NCI-H2227 treated with DMSO at 0.1 percent for 48 hours (cell line): ENCODE data around the gene MTMR1.

Experiments used
- DNase-seq: peaks from one replicate; lab custom pipeline; 2025; lab: John Stamatoyannopoulos, UW

MTMR1 gene

DNA sequence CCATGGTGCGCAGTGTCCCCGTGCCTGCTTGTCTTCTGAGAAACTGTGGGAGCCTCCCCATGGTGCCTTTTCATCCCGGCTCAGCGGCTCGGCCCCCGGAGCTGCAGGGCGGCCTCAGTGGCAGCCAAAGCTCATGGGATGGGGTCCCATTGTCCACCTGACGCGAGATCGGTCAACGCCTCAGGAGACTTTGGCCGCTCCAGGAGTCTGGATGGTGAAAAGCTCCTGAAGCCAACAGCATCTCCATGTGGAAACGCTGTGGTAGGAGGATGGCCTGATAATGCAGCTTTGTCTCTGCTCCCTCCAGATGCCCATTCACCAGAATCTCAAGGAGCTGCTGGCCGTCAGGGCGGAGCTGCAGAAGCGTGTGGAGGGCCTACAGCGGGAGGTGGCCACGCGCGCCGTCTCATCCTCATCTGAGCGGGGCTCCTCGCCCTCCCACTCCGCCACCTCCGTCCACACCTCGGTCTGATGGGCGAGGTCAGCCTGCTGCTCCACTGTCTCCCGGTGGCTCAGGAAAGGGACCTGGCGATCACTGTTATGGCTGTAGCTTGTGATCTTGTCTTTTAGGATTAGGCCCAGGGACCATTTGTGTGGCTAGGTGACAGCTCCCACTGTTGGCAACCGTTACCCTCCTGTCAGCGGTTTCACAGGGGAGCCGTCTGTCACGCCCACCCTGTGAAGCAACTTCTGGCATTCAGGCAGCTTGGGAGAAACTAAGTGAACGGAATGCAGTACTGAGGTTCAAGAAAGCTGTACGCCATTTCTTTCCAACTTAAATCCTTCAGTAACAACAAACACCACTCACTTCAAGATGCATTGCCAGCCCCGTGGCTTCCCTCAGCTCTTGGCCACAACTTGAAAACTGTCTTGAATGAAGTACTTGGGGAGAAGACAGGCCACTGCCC lies 69.3 kb downstream of the MTMR1 start:
- no peak for DNase-seq

DNA sequence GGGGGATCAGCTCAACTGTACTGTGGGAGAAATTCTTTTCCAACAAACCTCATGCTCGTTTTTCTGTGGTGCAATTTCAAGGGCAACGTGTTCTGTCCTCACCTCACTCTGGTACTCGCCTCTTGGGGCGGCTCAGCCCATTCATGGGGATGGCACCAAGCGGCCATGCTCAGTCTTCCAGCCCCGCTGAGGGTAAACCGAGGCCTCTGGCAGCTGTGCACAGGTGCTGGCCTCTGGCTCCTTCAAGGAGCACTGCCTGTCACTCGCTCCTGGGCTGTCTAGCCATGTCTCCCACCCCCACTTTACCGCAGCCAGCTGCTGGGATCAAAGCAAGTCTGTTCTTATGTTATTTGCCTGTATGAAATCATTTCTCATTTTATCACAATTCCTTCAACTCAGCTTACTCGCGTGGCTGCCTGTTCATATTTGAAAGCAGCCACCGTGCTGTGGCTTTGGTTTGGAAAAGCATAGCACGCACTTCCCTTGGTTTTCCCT lies 70.2 kb downstream of the MTMR1 start:
- no peak for DNase-seq

DNA sequence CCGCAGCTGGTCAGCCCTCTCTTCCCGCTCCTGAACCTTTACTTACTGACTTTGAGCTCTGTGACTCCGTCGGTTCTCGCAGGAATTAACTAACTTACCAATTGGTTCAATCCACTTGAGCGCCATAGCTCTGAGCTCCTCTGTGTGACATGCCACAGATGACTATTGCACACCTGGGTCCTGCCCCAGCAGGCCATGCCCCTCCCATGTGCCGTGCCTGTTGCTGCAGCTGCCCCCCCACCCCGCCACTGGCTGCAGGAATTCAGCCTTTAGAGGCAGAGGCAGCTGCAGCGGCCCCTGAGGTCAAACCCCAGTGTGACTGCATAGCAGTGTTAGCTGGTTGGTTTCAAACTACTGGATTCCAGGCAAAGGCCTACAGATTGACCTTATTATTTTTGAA lies 70.6 kb downstream of the MTMR1 start:
- DNase-seq, result no peak

DNA sequence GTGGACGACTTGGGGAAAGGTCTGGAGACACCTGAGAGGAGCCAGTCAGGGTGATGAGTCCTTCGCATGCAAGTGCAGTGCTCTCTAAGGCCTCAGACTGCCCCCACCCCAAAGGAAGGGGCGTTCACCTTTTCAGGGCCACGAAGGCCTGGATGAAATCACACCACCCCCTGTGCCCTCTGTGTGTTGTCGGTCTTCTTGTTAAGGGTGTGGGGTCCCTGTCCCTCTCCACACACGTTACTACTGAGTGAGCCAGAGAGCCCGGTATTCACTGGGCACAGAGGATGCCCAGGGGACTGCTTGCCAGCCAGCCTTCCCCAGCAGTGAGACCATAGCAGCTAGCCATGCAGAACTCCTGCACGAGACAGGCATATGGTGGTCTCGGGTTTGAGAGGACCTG lies 72.0 kb downstream of the MTMR1 start:
- no peak for DNase-seq

DNA sequence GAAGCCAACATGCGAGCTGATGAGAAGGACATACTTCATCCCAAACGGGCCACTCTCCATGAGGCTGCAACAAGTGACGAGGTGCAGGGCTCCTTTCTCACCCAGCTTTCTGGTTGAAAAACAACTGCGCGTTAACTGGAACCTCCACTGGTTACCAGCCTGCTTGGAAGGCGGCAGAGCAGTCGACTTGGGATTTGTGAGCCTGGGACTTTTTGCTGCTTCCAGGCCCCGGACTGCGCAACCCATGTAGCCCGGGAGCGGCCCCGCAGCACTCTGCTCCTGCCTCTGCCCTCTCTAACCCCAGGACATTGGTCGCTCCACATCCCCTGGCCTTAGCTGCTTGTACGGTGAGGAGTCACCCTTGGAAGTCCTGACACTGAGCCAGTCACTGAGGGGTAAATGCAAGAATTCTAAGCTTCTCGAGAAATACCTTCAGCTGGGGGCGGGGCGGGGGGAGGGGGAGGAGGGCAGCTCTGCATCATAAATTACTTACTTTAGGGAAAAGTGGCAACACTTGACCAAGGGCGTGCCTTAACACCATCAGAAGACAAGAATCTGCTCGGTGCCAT lies 72.7 kb downstream of the MTMR1 start:
- no peak for DNase-seq

DNA sequence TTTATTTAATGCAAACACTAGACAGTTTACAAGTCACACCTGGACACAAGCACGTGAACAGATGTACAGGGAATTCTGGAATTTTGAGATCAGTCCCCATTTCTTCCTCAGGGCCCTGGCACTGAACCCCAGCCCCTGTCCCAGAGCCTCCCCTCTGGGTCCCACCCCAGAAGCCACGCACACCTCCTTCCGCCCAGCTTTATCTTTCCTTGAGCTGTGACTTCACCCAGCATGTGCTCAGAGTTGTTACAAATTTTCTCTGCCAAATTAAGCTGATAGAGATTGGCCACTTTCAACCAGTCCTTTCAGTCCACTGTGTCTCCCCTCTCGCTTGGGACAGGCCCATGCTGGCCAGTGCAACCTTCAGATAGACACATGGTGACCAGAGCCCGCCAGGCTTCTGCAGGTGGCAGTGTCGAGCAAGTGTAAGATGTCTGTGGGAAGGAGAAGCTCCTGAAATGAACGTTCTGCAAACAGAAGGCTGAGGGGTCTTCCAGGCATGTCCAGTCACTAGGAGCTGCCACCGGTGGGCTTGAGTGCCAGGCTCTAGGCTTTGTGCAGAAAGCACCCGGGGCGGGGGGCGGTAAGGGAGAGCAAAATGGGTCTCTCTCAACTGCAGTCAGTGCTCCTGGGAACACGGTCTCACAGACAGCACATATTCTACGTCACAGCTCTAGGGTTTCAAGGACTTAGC lies 73.3 kb downstream of the MTMR1 start:
- DNase-seq, result peak; percentile 1

DNA sequence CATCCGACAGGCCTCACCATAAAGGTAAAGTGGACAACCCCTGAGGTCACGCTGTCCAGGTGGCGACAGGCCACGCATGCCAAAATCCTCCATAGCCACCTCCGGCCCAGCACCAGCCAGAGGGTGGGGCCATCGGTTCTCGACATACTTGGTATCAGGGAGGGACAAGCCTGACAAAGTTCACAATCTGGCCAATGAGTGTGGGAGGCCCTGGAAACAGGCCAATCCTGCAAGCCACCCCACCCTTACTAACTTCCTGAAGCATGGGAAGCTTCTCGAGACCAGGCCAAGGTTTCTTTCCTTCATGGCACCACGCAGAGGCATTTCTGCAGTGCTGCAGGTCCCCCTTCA lies 73.8 kb downstream of the MTMR1 start:
- DNase-seq, result no peak

DNA sequence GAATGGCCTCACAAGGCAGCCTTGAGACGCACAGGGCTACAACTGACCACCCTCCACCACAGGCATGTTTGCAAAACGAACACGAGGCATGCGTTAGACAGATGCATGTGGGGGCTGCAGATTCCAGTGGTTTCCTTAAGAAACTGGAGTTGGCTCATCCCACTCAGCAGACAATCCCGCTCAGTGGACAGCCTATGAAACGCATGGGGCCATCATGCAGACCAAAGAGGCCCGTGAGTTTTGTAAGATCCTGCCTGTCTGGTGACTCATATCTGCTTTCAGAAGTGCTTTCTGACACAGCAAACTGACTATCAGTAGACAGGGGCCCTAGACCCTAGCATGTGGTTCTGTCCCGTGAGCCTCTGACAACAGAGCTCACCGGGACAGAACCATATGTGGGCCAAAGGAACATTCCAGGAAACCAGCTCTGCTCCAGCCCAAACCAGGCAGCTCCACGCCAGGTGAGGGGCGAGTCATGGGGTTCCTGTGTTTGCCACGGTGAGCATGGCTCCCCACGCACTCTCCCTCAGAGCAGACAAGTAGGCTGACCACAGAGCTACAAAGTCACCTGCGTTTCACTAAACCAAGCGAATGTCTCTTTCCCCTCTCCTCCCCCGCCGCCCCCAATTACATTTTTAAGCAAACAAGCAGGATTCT lies 74.4 kb downstream of the MTMR1 start:
- no peak for DNase-seq

DNA sequence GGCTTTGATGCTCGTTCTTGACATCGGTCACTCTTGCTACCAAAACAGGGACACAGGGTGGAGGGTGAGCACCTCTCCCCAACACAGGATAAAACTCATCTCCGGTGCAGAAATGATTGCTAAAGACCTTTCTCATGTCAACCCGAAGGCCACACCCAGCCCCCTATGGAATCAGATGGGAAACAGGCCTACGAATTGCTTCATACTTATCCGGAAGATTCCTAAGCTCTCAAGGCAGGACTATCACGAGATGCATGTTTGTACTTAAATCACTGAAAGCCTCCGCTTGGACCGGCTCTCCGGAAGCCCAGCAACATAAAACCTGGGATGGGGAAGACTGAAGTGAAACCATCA lies 74.9 kb downstream of the MTMR1 start:
- DNase-seq, result no peak

DNA sequence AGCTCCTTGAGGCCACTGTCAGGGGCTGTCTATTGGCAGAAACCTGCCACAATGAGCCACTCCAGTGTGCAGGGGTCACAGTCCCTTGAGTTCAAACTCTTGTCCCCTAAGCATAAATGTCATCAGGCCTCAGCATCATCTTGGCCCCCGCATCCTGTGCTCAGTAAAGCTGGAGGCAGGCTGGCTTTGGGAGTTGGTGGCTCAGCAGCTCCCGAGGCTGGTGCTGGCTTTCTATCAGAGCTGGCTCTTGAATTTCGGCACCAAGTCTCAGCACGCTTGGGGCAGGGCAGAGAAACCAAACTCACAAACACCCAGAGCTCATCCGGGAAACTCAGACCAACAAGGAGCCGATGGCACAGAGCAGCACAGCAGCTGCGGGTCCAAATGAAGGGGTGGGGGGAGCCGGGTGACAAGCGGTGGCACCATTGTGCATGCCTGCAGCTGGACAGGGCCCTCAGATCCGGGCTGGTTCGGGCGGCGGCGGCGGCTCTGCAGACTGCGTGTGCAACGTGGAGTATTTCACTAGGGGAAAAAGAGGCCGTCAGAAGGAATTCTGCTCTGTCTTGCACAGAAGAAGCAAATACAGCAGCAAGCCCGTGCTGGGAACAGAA lies 75.5 kb downstream of the MTMR1 start:
- no peak for DNase-seq

DNA sequence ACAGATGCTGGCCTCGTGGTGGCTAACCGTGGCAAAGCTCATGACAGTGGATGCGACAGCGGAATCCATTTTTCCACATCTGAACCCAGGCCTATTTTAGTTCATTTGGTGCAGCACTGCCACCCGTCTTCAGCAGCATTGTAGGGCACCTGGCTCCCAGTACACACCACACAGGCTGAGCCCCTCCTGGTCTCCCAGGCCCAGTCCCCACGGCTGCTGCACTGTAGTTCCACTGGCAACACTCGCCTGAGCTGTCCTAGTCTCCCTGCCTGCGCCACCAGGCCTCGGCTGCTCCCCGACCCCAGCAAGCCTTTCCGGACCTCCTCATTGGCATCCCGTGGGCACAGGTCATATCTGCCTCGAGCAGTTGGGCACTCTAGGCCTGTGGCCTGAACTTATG lies 76.2 kb downstream of the MTMR1 start:
- no peak for DNase-seq

DNA sequence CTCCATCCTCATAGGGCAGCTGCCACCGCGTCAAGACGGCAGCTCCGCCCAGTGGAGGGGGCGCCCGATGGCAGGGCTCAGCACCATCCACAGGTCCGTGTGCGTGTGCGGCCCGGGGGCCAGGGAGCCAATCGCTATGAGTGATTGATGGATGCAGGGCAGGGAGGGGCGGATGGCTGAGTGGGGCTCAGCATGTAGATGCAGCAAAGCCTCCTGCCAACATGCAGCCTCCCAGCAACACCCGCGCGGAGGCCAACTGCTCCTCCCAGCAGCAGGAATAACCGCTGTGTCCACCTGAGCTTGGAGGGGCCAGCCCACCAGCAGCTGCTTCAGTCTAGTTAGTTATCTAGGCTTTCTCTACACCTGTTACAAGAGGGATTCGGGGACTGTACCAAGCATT lies 77.4 kb downstream of the MTMR1 start:
- no peak for DNase-seq

DNA sequence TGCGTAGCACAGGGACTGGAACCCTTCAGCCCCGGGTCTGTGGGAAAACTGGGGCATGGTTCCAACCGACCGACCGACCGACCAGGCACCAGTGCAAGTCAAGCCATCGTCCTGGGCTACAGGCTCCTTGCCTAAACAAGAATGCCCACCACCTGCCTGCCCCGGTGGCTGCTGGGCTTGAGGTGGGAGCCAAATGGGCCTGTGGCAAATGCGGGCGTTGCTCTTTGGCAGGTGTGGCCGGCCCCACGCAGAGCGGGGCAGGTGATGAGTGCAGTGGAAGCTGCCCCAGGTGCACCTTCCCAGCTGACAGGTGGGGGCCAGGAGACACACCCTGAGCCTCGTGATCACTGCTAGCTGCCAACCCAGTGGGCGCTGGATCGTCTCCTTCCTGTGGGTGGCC lies 77.9 kb downstream of the MTMR1 start:
- DNase-seq, result no peak

DNA sequence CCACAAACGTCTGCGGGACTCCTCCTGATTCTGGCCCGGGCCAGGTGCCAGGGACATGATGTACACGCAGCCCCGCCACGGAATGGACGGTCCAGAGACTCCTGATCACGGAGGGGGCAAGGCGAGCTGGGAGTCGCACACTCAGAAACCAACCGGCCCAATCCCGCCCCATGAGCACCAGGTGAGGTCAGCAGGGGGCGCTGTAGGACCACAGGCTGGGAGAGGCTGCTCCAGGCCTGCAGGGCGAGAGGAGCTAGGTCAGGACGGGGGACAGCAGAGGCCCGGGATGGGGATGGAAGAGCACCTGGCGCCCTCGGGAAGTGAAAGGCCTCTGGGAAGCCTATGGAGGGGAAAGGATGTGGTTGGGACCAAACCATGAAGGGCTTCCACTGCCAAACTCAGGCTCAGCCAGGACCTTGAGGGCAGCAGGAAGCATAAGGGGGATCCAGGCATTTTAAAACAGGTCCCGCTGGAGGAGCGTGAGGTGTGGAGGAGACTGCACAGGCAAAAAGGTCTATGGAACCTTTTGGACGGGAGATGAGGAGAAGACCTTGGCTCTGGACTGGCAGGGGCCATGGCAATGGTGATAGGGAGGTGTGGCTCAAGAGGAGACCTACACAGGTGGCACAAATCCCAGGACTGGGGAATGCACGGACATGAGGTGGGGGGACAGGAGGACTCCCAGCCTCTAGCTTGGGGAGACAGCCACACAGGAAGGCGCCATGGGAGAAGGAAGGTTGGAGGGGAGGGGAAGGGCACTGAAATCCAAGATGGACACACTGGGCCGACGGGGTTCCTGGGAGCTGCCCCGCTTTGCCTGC lies 79.2 kb downstream of the MTMR1 start:
- peak; percentile 3 for DNase-seq

DNA sequence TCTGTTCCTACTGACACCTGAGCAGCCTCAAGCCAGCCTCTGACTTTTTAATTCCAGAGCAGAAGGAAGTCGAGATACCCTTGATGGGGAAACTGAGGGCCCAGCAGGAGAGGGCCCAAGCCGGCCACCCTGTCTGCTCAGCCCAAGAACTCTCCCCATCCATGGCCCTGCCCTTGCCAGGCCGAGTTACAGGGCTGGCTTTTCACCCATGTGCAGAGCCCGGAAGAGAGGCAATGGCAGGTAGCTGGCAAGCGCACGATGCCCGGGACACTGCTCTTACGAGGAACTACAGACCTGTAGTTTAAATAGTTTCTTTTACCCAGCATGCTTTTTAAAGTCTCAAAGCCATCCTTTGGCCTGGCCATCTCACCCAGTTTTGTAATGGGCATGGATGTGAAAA lies 79.9 kb downstream of the MTMR1 start:
- DNase-seq, result no peak

DNA sequence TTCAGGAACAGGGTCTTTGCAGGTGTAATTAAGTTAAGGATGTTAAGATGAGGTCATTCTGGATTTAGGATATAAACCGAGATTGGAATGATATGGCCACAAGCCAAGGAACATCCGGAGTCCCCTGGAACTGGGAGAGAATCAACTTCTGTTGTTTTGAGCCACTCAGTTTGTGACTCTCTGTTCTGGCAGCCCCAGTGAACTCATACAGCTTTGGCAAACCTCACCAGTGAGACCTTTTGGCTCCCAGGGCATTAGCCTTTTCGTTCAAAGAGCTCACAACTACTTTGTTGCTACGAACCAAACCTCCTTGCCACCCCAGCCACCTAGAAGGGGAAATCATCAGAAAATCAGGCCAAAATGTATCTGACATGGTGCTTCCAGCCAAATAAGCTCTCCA lies 80.4 kb downstream of the MTMR1 start:
- no peak for DNase-seq

DNA sequence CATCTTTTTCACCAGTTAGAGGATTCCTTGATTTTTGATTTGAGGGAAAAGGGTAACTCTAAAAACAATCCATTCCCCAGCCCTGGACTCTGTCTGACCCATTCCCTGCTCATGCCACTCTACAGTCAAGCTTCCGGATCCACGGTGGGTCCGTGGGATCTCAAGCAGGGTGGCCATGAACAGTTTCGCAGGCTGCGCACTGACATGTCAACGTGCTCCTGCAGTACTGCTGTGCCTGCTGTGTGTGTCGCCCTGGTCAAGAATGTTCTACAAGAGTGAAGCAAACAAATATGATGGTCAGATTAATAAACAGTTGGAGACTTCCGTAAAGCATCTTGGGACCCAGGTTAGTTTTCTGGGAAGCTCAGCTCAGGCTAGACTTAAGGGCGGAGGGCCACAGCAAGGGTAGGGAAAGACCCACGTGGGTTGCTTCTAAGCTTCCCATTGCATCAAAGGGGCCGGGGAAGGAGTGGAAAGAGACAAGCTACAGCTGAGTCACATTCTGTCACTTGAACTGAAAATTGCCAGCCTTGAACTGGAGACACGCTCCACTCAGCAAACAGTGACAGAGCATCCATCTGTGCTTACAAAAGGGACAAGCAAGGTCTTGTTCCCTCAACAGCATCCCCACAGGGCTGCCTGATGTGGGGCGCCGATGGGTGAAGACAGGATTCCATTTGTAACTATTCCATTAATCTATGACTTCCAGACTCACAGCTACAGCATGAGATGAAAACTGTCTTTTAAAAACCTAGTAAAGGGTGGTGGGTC lies 81.8 kb downstream of the MTMR1 start:
- DNase-seq, result no peak

DNA sequence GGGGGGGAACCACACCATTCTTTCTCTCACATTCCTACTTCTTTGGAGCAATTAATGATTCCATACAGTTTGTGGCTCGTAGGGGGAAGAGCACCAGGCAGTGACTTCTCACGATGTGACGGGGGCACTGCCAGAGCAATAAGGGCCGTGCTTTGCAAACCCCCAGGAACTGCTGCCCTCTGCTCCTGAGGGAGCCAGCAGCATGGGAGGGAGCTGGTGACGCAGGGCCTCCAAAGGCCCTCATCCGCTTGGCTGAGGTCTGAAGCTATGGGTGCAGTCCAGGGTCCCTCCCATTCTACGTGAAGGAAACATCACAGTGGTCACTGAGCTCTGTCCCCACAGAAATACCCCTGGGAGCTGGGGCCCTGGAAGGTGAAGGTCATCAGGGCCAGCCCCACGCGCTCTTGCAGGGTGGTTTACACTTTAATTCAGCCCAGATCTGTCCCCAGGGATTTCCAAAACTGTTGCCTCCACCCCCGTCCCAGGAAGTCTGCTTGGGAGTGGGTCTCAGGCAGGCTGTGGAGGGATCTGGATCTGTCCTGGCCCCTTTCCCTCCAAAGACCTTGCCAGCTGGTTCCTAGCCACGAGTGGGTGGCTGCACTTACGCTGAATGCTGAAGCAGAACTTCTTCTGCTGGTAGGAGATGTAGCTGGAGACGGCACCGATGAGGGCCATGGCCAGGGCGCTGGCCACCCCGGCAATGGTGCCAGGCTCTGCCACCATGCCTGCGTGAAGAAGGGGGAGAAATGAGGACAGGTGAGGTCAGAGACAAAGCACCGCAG lies 82.6 kb downstream of the MTMR1 start:
- DNase-seq, result no peak

DNA sequence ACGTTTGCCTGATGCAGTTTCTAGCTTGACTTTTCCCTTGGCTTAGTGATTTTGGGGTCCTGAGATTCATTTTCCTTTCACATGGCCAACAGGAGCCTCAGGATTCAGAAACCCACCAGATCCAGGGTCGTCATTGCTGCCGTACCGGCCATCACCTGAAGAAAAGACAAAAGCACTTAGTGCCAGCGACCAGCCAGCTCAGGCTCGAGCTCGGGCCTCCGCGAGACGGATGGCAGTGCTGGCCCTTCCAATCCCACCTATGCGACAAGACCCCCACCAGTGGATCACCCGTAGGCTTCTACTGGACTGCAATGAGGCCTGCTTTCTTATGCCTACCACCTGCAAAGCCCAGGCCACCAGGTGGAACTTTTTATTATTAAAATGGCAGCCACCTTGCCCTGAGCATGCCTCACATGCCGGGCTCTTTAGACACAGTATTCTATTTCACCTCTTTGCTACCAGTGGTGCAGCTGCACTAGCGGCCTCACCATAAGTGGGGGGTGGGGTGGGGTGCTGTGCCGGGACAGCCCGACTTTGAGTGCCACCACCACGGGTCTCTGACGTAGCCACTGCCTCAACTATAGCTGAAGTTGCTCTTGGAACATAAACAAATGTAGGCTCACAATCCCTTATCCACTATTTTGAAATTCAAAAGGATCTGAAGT lies 84.3 kb downstream of the MTMR1 start:
- DNase-seq, result no peak
